B cell (primary cell): ENCODE data around the gene ERBB2. TPM values are rescaled to one million over a fixed set of nuclear protein-coding genes. Genes with fewer than 3 reads are reported as not detected.

Experiments
- ATAC-seq: fragments of 200-7000 bp; cut with Tn5 transposase; one replicate; pipeline ENCODE4 v1.10.0; 2021; ENCODE audit warnings: low read depth, mild to moderate bottlenecking, moderate number of reproducible peaks, moderate library complexity
- CTCF ChIA-PET: fragments of 350-600 bp; sonication (Branson Sonifier 250); formaldehyde crosslinking; loops from one replicate; lab custom pipeline; 2021; ENCODE audit warnings: antibody characterized with exemption, inconsistent platforms; lab: Charles Lee
- POLR2A ChIA-PET: fragments of 350-600 bp; sonication (Branson Sonifier 250); formaldehyde crosslinking; loops from one replicate; lab custom pipeline; 2021; ENCODE audit warnings: antibody characterized with exemption; lab: Charles Lee
- DNase-seq: peaks from one replicate; pipeline ENCODE4 v3.0.0; 2013
- H2AFZ ChIP-seq: 2 replicates; pipeline ENCODE4 v1.6.1; 2012; ENCODE audit warnings: mild to moderate bottlenecking, low read depth, low read length; ENCODE audit not compliant: insufficient read depth, poor library complexity, severe bottlenecking
- H3K27ac ChIP-seq, 2 donors: 1 replicate in 1 of 2; 2 replicates in 1 of 2; pipeline ENCODE4 v1.5.1; 2012 to 2013; ENCODE audit warnings: low read length in 2 of 2, mild to moderate bottlenecking in 2 of 2, moderate library complexity in 1 of 2
- H3K27me3 ChIP-seq, 4 experiments: fragments of 200-600 bp in 1 of 4; sonication (generic) in 1 of 4; replicated peaks in 1 of 4; 1 replicate in 2 of 4; 2 replicates in 2 of 4; pipeline versions ENCODE4 v1.6.1 to v1.7.0; 2013 to 2016; ENCODE audit warnings: low read length in 3 of 4, mild to moderate bottlenecking in 2 of 4, mixed read lengths in 1 of 4, moderate library complexity in 1 of 4; ENCODE audit not compliant: insufficient read depth in 4 of 4, control insufficient read depth in 3 of 4; ENCODE audit errors: control extremely low read depth in 1 of 4
- H3K36me3 ChIP-seq, 2 experiments: replicated peaks in 1 of 2; 1 replicate in 1 of 2; 2 replicates in 1 of 2; pipeline versions ENCODE4 v1.6.1 to v1.7.1; 2013; ENCODE audit warnings: low read length in 1 of 2; ENCODE audit not compliant: insufficient read depth in 2 of 2, control insufficient read depth in 1 of 2; ENCODE audit errors: control extremely low read depth in 1 of 2, extremely low read depth in 1 of 2
- H3K4me1 ChIP-seq, 2 donors: fragments of 200-600 bp in 1 of 2; sonication (generic) in 1 of 2; 1 replicate in 1 of 2; 2 replicates in 1 of 2; pipeline versions ENCODE4 v1.5.1 to v1.6.1; 2013 to 2017; ENCODE audit warnings: low read length in 2 of 2; ENCODE audit not compliant: control insufficient read depth in 2 of 2, insufficient read depth in 2 of 2
- H3K4me2 ChIP-seq: replicated peaks from 2 replicates; pipeline ENCODE3; 2012; ENCODE audit warnings: mild to moderate bottlenecking, low read depth, low read length; ENCODE audit not compliant: poor library complexity, severe bottlenecking
- H3K4me3 ChIP-seq, 5 experiments: fragments of 200-600 bp in 1 of 5; sonication (generic) in 1 of 5; 1 replicate in 3 of 5; 2 replicates in 2 of 5; pipeline versions ENCODE4 v1.5.1 to v1.7.0; 2011 to 2016; ENCODE audit warnings: low read length in 4 of 5, mild to moderate bottlenecking in 4 of 5, low read depth in 2 of 5, control low read depth in 1 of 5, moderate library complexity in 1 of 5; ENCODE audit not compliant: insufficient read depth in 1 of 5; ENCODE audit errors: control extremely low read depth in 1 of 5, extremely low read depth in 1 of 5
- H3K79me2 ChIP-seq: fragments of 200-600 bp; sonication (generic); one replicate; pipeline ENCODE4 v1.6.0; 2016; ENCODE audit warnings: low read length; ENCODE audit not compliant: control insufficient read depth, insufficient read depth
- H3K9ac ChIP-seq: fragments of 200-600 bp; sonication (generic); 2 replicates; pipeline ENCODE4 v1.6.1; 2017; ENCODE audit warnings: mild to moderate bottlenecking, low read length, moderate library complexity
- H3K9me3 ChIP-seq, 3 donors: one replicate each; pipeline versions ENCODE4 v1.6.1 to v1.7.1; 2013; ENCODE audit warnings: low read length in 2 of 3; ENCODE audit not compliant: control insufficient read depth in 2 of 3, insufficient read depth in 1 of 3; ENCODE audit errors: control extremely low read depth in 1 of 3
- H4K20me1 ChIP-seq: 2 replicates; pipeline ENCODE4 v1.6.0; 2012; ENCODE audit warnings: mild to moderate bottlenecking, low read length; ENCODE audit not compliant: insufficient read depth, control insufficient read depth, poor library complexity, severe bottlenecking
- H3K27ac Mint-ChIP-seq: one replicate; pipeline ENCODE4 v1.8.0; 2021; ENCODE audit warnings: mixed read lengths
- H3K27me3 Mint-ChIP-seq: one replicate; pipeline ENCODE4 v1.8.0; 2021; ENCODE audit warnings: mixed read lengths
- H3K4me1 Mint-ChIP-seq: one replicate; pipeline ENCODE4 v1.8.0; 2021; ENCODE audit warnings: mixed read lengths
- H3K4me3 Mint-ChIP-seq: one replicate; pipeline ENCODE4 v1.8.0; 2021; ENCODE audit warnings: mixed read lengths
- H3K9me3 Mint-ChIP-seq: one replicate; pipeline ENCODE4 v1.8.0; 2022; ENCODE audit warnings: mixed read lengths; ENCODE audit not compliant: insufficient read depth
- EZH2 ChIP-seq: IDR thresholded peaks from 2 replicates; pipeline ENCODE4 v1.6.1; 2012; ENCODE audit warnings: borderline replicate concordance, low read depth, mild to moderate bottlenecking, moderate library complexity, low read length; ENCODE audit not compliant: insufficient read depth, poor library complexity, severe bottlenecking
- WGBS: methylation state at CpG from one replicate; pipeline ENCODE4 v1.1.5; 2013; ENCODE audit warnings: missing lambda C conversion rate; ENCODE audit not compliant: insufficient coverage; 5-methylcytosine and 5-hydroxymethylcytosine counted together
- intact Hi-C: fragments of 100-400 bp; cut with micrococcal nuclease; formaldehyde crosslinking; loops from one replicate; pipeline ENCODE4 v1.10.0; 2022
- polyA plus RNA-seq: library from polyadenylated mRNA; depleted of rRNA; stranded (reverse); fragments of >200 nt; gene quantifications from 2 replicates; pipeline ENCODE4 v1.2.3, GENCODE V29; 2012
- total RNA-seq, 2 donors: library from RNA; stranded (reverse); fragments of 120-200 nt in 1 of 2; gene quantifications; 1 replicate in 1 of 2; 2 replicates in 1 of 2; pipeline versions ENCODE4 v1.2.3 to v1.2.4, GENCODE V29; 2013 to 2022
- TF ChIP-seq, protein P1 (sequence below): fragments of 200-600 bp; IDR thresholded peaks from one replicate; pipeline ENCODE4 v1.8.0; 2022; ENCODE audit warnings: antibody characterized with exemption, mild to moderate bottlenecking

The ERBB2 gene
- total and polyA plus RNA-seq, 2 donors (not counting 1 experiment from before 2014, with no cell fraction given): 3.2 to 8.4 TPM

DNA sequence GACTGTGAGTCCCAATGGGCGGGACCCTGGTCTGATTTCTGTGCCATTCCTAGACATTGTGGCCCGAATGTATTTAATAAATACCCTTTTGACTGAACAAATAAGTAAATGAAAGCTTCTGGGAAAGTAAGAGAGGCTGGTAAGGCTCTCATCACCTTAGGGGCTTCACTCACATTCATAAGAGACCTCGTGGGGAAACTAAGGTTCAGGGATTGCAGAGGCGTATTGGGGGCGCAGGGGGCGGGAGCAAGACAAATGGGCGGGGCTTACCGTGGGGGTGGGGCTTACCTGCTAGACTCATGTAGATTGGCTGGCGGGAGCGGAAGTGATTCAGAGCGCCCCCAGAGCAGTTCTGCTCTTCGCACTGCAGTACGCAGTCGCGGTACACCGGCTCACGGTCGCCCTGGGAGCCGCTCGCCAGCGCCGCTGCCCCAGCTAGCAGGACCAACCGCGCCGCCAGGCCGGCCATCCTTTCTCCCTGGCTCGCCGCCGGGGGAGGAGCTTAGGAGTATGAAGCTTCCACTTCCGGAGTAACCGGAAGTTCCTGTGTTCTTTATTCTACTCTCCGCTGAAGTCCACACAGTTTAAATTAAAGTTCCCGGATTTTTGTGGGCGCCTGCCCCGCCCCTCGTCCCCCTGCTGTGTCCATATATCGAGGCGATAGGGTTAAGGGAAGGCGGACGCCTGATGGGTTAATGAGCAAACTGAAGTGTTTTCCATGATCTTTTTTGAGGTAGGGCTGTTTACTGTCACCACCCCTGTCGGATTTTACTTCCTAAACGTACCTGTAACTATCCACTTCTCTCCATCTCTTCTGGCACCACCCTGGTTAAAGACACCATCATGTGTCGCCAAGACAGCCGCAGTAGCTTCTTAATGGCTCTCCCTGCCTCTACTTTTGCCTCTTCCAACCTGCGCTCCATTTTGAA lies 12.1 kb upstream of the ERBB2 start, which contains the start of gene PGAP3:
TSS of gene PGAP3 (minus strand) at position 512 of the 929 bp plus-strand sequence. CDS start at position 469, 43 bp downstream.
- H3K4me3 ChIP-seq: peak within 1 kb of the TSS; percentile 65 to 92 (median 75)

More for the DNA sequence above, 12.1 kb upstream of the ERBB2 start, which contains the start of gene PGAP3:
- CTCF ChIA-PET: interaction anchor here (0.6 to 3.3 kb wide), 11 partner anchors 9 to 293 kb away, joined by 3 to 15 read pairs (median 4); partner anchors contain the start of genes PNMT and PSMD3
- Mint-ChIP-seq H3K4me1 (peaks cover 21% of the 10 kb centered on the region), H3K9me3 (no peaks in the 10 kb centered on the region), H3K27ac (peak within 1 kb of the TSS; percentile 98), H3K4me3 (peak within 1 kb of the TSS; percentile 99), H3K27me3 (no peaks in the 10 kb centered on the region)
- Histone ChIP-seq H3K79me2 (no peaks in the 10 kb centered on the region), H2AFZ (peak within 1 kb of the TSS; percentile 97), H3K4me2 (peak within 1 kb of the TSS; percentile 77), H3K27ac (peak within 1 kb of the TSS; percentile 70 to 87), H3K9ac (peak within 1 kb of the TSS; percentile 74), H4K20me1 (no peaks in the 10 kb centered on the region), H3K9me3 (no peaks in the 10 kb centered on the region), H3K4me1 (peaks cover 15 to 18% of the 10 kb centered on the region in 2 donors), H3K27me3 (no peaks in the 10 kb centered on the region), H3K36me3 (peaks cover 0 to 16% of the 10 kb centered on the region in 2 experiments)
- intact Hi-C loops: loop anchor here (1.0 to 5.0 kb wide), 7 partner anchors 9 to 265 kb away; partner anchors contain the start of genes CDK12, MIEN1, PNMT and STARD3
- DNase-seq: peak; percentile 94
- WGBS: under 1% methylated on average over 32 of the region's 45 CpGs
- POLR2A ChIA-PET: interaction anchor here (0.7 to 2.0 kb wide), 7 partner anchors 9 to 293 kb away, joined by 3 to 14 read pairs (median 4); partner anchors contain the start of genes LRRC3C, ORMDL3 and PSMD3
- ATAC-seq: peak; percentile 94
- TF ChIP-seq EZH2: no peak
- TF ChIP-seq, protein P1, sequence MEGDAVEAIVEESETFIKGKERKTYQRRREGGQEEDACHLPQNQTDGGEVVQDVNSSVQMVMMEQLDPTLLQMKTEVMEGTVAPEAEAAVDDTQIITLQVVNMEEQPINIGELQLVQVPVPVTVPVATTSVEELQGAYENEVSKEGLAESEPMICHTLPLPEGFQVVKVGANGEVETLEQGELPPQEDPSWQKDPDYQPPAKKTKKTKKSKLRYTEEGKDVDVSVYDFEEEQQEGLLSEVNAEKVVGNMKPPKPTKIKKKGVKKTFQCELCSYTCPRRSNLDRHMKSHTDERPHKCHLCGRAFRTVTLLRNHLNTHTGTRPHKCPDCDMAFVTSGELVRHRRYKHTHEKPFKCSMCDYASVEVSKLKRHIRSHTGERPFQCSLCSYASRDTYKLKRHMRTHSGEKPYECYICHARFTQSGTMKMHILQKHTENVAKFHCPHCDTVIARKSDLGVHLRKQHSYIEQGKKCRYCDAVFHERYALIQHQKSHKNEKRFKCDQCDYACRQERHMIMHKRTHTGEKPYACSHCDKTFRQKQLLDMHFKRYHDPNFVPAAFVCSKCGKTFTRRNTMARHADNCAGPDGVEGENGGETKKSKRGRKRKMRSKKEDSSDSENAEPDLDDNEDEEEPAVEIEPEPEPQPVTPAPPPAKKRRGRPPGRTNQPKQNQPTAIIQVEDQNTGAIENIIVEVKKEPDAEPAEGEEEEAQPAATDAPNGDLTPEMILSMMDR: no peak
